ENCODE measurements around the gene NEU4.

NEU4 gene

GRCh38 chr2:241865957-241866789 is 57.2 kb downstream of the NEU4 start:
- Histone ChIP-seq H3K4me3 (no peak overlapping the region), H3K27ac (no peak overlapping the region), H3K9ac (ENCODE audit: insufficient read length) (no peak overlapping the region), H3K36me3 (ENCODE audit: insufficient read depth, low read length) (no peaks in the 10 kb centered on the region), H3K9me3 (ENCODE audit: low read depth, low read length) (no peaks in the 10 kb centered on the region)
- no peak for DNase-seq (ENCODE audit: low read depth, low spot score)
- TF ChIP-seq POLR2AphosphoS5 (IDR thresholded peaks at IDR 0.05; ENCODE audit: borderline replicate concordance, low read depth, low read length) = no peak
- TF ChIP-seq EZH2 (IDR thresholded peaks at IDR 0.05) = no peak
- TF ChIP-seq FOXP2 (optimal IDR thresholded peaks at IDR 0.05; ENCODE audit: control extremely low read depth, extremely low read length, insufficient read depth) = no peak

All from SK-N-MC (cell line).